Measurements from ENCODE around the gene TIMP2.
A peak's percentile ranks its signal among the peaks of the same experiment; 100 is the strongest.

Gene TIMP2, protein sequence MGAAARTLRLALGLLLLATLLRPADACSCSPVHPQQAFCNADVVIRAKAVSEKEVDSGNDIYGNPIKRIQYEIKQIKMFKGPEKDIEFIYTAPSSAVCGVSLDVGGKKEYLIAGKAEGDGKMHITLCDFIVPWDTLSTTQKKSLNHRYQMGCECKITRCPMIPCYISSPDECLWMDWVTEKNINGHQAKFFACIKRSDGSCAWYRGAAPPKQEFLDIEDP

DNA sequence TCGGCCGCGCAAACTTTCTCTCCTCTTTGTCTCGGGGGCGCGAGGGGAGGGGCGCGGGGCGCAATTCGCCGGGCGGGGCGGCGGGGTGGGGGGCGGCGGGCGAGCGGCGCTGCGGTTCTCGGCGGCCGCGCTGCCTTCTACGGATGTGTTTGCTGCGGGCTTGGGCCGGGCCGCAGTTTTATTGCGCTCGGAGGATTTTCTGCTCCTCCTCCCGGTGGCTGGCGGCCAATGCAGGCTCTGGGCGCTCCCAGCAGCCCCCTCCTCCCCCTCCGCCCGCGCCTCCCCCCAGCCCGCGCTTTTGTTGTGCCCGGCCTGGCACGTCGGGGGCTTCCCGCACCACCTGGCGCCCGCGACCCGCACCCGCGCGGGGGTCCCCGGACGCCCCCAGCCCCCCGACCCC, at the start of gene TIMP2:
Gene TIMP2, minus strand, starts transcription at position 154 of the 400 bp plus-strand sequence. CDS start 299 bp downstream, outside the sequence.
- H3K4me3 ChIP-seq (ENCODE audit: low read depth, low read length), result peak within 1 kb of the TSS; percentile 53

DNA sequence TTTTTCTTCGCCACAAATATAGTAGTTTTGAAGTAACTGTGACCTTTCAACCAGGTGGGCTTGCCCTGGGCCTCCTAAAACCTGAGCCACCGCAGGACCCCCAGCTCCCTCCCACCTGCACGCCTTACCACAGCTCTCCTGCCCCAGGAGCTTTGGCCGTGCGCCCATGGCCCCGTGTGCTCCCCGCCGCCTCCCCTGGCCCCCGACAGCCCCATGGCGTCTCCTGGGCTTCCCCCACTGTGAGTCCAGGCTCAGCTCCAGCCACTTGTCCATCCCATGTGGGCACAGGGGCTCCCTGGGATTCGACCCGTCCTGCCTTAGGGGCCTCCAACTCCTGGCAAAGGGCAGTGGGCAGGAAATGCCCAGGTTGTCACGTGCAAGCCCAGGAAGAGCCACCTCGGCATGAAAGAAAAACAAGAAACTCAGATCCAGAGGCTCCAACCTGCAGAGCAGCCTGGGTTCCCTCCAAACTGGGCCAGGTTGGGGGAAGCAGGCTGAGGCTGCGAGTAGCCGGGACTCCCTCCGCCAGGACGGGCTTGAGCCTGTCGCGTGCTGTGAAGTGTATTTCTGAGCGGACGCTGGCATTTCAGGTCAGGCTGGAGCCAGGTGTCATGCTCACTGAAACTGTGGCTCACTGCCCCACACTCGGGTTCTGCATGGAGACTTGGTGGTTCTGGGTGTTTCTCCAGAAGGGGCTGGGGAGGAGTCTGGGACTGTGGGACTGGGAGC, 48.8 kb upstream of the TIMP2 start:
- TF ChIP-seq, protein P1, sequence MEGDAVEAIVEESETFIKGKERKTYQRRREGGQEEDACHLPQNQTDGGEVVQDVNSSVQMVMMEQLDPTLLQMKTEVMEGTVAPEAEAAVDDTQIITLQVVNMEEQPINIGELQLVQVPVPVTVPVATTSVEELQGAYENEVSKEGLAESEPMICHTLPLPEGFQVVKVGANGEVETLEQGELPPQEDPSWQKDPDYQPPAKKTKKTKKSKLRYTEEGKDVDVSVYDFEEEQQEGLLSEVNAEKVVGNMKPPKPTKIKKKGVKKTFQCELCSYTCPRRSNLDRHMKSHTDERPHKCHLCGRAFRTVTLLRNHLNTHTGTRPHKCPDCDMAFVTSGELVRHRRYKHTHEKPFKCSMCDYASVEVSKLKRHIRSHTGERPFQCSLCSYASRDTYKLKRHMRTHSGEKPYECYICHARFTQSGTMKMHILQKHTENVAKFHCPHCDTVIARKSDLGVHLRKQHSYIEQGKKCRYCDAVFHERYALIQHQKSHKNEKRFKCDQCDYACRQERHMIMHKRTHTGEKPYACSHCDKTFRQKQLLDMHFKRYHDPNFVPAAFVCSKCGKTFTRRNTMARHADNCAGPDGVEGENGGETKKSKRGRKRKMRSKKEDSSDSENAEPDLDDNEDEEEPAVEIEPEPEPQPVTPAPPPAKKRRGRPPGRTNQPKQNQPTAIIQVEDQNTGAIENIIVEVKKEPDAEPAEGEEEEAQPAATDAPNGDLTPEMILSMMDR (IDR thresholded peaks at IDR 0.05; ENCODE audit: low read depth, low read length), result no peak
- TF ChIP-seq, protein P2, sequence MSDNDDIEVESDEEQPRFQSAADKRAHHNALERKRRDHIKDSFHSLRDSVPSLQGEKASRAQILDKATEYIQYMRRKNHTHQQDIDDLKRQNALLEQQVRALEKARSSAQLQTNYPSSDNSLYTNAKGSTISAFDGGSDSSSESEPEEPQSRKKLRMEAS (IDR thresholded peaks at IDR 0.05; ENCODE audit: low read depth, low read length), result no peak
- TF ChIP-seq POLR2A (IDR thresholded peaks at IDR 0.05; ENCODE audit: extremely low read depth, insufficient read length), result no peak
- TF ChIP-seq MYC (IDR thresholded peaks at IDR 0.05; ENCODE audit: low read depth, low read length), result no peak
- DNase-seq (ENCODE audit: low read depth), result no peak
- H3K4me3 ChIP-seq (ENCODE audit: low read depth, low read length), result no peak overlapping the region

More for the DNA sequence above, at the start of gene TIMP2:
- peak; percentile 45 for TF ChIP-seq POLR2A (IDR thresholded peaks at IDR 0.05; ENCODE audit: extremely low read depth, insufficient read length)
- TF ChIP-seq, protein P1 (IDR thresholded peaks at IDR 0.05; ENCODE audit: low read depth, low read length), result no peak
- TF ChIP-seq, protein P2 (IDR thresholded peaks at IDR 0.05; ENCODE audit: low read depth, low read length), result no peak
- peak; percentile 89 for DNase-seq (ENCODE audit: low read depth)

DNA sequence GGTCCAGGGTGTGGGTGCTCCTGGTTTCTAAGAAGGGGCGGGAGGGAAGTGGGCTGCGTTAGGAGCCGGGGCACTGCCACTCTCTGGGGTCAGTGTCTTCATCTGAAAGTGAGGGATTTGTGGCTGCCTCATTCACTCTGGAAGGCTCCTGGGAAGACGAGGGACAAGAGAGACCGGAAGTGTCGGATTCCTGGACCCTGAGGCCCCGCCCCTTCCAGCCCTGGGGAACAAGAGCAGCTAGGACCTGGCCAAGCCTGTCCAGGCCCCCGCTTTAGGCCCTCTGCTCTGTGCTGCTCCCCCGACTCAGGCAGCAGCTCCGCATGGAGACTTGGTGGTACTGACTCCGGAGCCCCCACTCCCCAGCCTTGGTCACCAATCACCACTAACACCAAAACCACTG, 48.0 kb upstream of the TIMP2 start:
- TF ChIP-seq POLR2A (IDR thresholded peaks at IDR 0.05; ENCODE audit: extremely low read depth, insufficient read length), result no peak
- TF ChIP-seq MYC (IDR thresholded peaks at IDR 0.05; ENCODE audit: low read depth, low read length), result no peak
- TF ChIP-seq, protein P2 (IDR thresholded peaks at IDR 0.05; ENCODE audit: low read depth, low read length), result no peak
- TF ChIP-seq, protein P1 (IDR thresholded peaks at IDR 0.05; ENCODE audit: low read depth, low read length), result no peak
- DNase-seq (ENCODE audit: low read depth), result no peak
- no peak overlapping the region for H3K4me3 ChIP-seq (ENCODE audit: low read depth, low read length)

DNA sequence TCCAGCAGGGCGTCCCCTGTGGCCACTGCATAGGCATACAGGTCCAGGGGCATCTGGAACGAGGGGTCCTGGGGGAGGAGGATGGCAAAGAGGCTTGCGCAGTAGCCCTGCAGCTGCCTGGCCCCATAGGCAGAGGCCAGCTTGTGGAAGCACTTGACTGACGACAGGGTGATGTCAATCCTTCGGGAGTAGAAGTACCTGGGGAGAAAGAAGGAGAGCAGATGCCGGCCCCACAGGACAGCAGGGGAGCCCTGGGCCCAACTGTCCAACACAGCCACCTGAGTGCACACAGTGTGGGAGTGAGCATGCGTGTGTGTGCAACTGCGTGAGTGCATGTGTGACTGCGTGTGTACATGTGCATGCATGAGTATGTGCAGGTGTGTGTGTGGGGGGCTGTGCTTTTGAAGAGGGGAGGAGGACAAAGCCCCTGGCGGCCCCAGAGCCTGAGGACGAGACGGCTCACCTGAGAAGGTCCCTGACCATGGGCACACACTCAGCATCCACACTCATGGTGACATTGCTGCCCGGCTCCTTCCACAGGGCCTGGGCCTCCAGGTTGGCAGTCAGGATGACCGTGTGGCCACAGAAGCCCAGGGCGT, 47.4 kb upstream of the TIMP2 start:
- no peak for DNase-seq (ENCODE audit: low read depth)
- no peak overlapping the region for H3K4me3 ChIP-seq (ENCODE audit: low read depth, low read length)
- TF ChIP-seq, protein P2 (IDR thresholded peaks at IDR 0.05; ENCODE audit: low read depth, low read length), result no peak
- TF ChIP-seq, protein P1 (IDR thresholded peaks at IDR 0.05; ENCODE audit: low read depth, low read length), result no peak
- TF ChIP-seq MYC (IDR thresholded peaks at IDR 0.05; ENCODE audit: low read depth, low read length), result no peak

DNA sequence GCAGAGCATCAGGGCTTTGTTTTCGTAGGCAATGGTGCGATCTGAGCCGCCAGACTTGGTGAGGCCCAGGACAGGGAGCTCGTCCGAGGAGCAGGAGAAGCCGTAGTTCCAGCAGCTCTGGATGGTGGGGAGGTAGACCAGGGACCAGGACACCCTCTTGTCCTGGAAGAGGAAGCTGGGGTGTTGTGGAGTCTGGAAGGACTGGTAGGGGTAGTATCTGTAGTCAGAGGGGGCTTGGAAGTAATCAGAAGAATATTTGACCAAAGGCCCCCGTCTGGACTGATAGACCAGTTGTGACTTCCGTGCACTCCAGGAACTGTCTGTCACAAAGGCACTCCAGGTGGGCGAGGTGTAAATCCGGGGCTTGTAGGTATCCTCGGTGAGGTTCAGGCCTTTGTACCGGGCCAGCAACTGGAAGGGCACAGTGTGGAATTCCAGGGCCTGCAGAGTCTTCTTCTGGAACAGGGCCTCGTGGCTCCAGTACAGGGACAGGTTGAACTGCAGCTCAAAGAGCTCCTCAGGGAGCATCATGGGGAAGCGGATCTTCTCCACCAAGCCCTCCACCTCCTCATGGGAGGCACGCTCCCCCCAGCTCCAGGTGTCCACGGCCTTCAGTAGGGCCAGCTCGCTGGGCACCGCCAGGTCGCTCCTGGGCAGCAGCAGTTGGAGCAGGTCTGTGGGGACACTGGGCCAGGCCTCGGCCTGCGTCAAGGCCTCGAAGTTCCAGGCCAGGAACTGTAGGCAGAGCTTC, 46.7 kb upstream of the TIMP2 start:
- no peak for DNase-seq (ENCODE audit: low read depth)
- H3K4me3 ChIP-seq (ENCODE audit: low read depth, low read length), result no peak overlapping the region
- TF ChIP-seq MYC (IDR thresholded peaks at IDR 0.05; ENCODE audit: low read depth, low read length) (no peak), POLR2A (IDR thresholded peaks at IDR 0.05; ENCODE audit: extremely low read depth, insufficient read length) (no peak)
- TF ChIP-seq, protein P1 (IDR thresholded peaks at IDR 0.05; ENCODE audit: low read depth, low read length), result no peak
- TF ChIP-seq, protein P2 (IDR thresholded peaks at IDR 0.05; ENCODE audit: low read depth, low read length), result no peak
